ENCODE results near the gene ZNF853.
A peak's percentile ranks its signal among the peaks of the same experiment; 100 is the strongest.
"Not testable (repeated sequence)": the region's sequence is repeated elsewhere in the genome, so short reads cannot be mapped to it uniquely, and the experiment has no call there.

ZNF853 gene

GRCh38 chr7:6651851-6652445 lies 36.5 kb downstream of the ZNF853 start:
- H3K36me3 Mint-ChIP-seq: peaks cover 44% of the 10 kb centered on the region
- no peaks in the 10 kb centered on the region for H3K4me1 Mint-ChIP-seq

GRCh38 chr7:6652446-6653011 lies 37.1 kb downstream of the ZNF853 start:
- Mint-ChIP-seq H3K4me1 (no peaks in the 10 kb centered on the region), H3K36me3 (peaks cover 38% of the 10 kb centered on the region), H3K9me3 (no peaks in the 10 kb centered on the region), H3K4me3 (no peak overlapping the region), H3K27ac (no peak overlapping the region)
- ATAC-seq (no peak), DNase-seq (ENCODE audit: low spot score in 2 of 2) (no peak)

More at GRCh38 chr7:6651851-6652445, 36.5 kb downstream of the ZNF853 start:
- H3K9me3 Mint-ChIP-seq: no peaks in the 10 kb centered on the region
- no peak for DNase-seq (ENCODE audit: low spot score in 2 of 2)
- no peak for ATAC-seq
- no peak overlapping the region for H3K4me3 Mint-ChIP-seq
- H3K27ac Mint-ChIP-seq: no peak overlapping the region

- Mint-ChIP-seq H3K4me3 (no peak overlapping the region), H3K36me3 (peaks cover 37% of the 10 kb centered on the region), H3K4me1 (no peaks in the 10 kb centered on the region), H3K9me3 (no peaks in the 10 kb centered on the region), H3K27ac (no peak overlapping the region)
- DNase-seq (ENCODE audit: low spot score in 2 of 2): no peak
- no peak for ATAC-seq
These were observed 37.9 kb downstream of the ZNF853 start for GRCh38 chr7:6653071-6654003.

GRCh38 chr7:6654113-6654841 lies 38.9 kb downstream of the ZNF853 start:
- no peak for ATAC-seq
- Mint-ChIP-seq H3K27ac (no peak overlapping the region), H3K4me1 (peaks cover 7% of the 10 kb centered on the region), H3K4me3 (no peak overlapping the region), H3K9me3 (no peaks in the 10 kb centered on the region), H3K36me3 (peaks cover 37% of the 10 kb centered on the region)
- no peak for DNase-seq (ENCODE audit: low spot score in 2 of 2)

GRCh38 chr7:6654842-6655610 lies 39.6 kb downstream of the ZNF853 start:
- Mint-ChIP-seq H3K4me3 (no peak overlapping the region), H3K4me1 (peaks cover 7% of the 10 kb centered on the region), H3K36me3 (peaks cover 37% of the 10 kb centered on the region), H3K27ac (no peak overlapping the region), H3K9me3 (no peaks in the 10 kb centered on the region)
- no peak for ATAC-seq
- DNase-seq (ENCODE audit: low spot score in 2 of 2): peak in 1 of 2 donors; percentile 43

- Mint-ChIP-seq H3K27ac (no peak overlapping the region), H3K4me3 (no peak overlapping the region)
- ATAC-seq: no peak
These were observed 40.4 kb downstream of the ZNF853 start for GRCh38 chr7:6655636-6656385.

GRCh38 chr7:6656413-6656812 lies 41.0 kb downstream of the ZNF853 start:
- Mint-ChIP-seq H3K27ac (no peak overlapping the region), H3K36me3 (peaks cover 28% of the 10 kb centered on the region), H3K4me1 (peaks cover 7% of the 10 kb centered on the region), H3K4me3 (no peak overlapping the region), H3K9me3 (no peaks in the 10 kb centered on the region)
- DNase-seq (ENCODE audit: low spot score in 2 of 2): no peak
- no peak for ATAC-seq

More at GRCh38 chr7:6655636-6656385, 40.4 kb downstream of the ZNF853 start:
- H3K9me3 Mint-ChIP-seq: no peaks in the 10 kb centered on the region
- peaks cover 34% of the 10 kb centered on the region for H3K36me3 Mint-ChIP-seq
- DNase-seq (ENCODE audit: low spot score in 2 of 2): no peak
- peaks cover 7% of the 10 kb centered on the region for H3K4me1 Mint-ChIP-seq

GRCh38 chr7:6658618-6659345 lies 43.4 kb downstream of the ZNF853 start:
- peak; percentile 71 for ATAC-seq

GRCh38 chr7:6670851-6671250 lies 55.4 kb downstream of the ZNF853 start:
- ATAC-seq; H3K4me1 Mint-ChIP-seq; H3K4me3 Mint-ChIP-seq; H3K36me3 Mint-ChIP-seq; DNase-seq (ENCODE audit: low spot score in 2 of 2); H3K27ac Mint-ChIP-seq: not testable (repeated sequence)
- peaks cover 32% of the 10 kb centered on the region for H3K9me3 Mint-ChIP-seq

More at GRCh38 chr7:6658618-6659345, 43.4 kb downstream of the ZNF853 start:
- Mint-ChIP-seq H3K27ac (no peak overlapping the region), H3K9me3 (no peaks in the 10 kb centered on the region), H3K4me3 (no peak overlapping the region), H3K36me3 (peaks cover 17% of the 10 kb centered on the region), H3K4me1 (peaks cover 7% of the 10 kb centered on the region)
- DNase-seq (ENCODE audit: low spot score in 2 of 2): no peak

All from stimulated activated effector memory CD8-positive, alpha-beta T cell treated with anti-CD3 and anti-CD28 coated beads, Interleukin-12 subunit alpha, Interleukin-12 subunit beta, amount 100 ng/mL, for 72 hours (primary cell).